Measurements from ENCODE around the gene FRAS1.
"Not testable (repeated sequence)": the region's sequence is repeated elsewhere in the genome, so short reads cannot be mapped to it uniquely, and the experiment has no call there.

The FRAS1 gene

DNA sequence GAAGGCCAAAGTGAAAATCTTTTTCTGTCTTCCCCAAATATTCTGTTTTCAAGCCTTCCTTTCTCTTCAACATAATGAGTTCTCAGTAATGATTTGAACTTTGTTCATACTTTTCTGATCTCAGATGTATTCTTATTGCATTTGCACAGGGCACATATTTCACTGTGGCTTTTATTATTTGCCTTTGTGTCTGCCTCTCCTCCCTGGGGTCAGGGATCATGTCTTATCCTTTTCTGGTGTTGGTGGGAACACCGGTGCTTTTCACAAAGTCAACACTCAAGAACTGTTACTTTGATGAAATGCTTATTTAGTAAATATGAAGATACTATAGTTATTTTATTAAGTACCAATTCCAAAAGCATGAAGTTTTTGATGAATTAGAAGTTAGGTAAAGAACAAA is 143.8 kb downstream of the FRAS1 start:
- no peak for DNase-seq (ENCODE audit: low read depth)
- TF ChIP-seq, protein P1, sequence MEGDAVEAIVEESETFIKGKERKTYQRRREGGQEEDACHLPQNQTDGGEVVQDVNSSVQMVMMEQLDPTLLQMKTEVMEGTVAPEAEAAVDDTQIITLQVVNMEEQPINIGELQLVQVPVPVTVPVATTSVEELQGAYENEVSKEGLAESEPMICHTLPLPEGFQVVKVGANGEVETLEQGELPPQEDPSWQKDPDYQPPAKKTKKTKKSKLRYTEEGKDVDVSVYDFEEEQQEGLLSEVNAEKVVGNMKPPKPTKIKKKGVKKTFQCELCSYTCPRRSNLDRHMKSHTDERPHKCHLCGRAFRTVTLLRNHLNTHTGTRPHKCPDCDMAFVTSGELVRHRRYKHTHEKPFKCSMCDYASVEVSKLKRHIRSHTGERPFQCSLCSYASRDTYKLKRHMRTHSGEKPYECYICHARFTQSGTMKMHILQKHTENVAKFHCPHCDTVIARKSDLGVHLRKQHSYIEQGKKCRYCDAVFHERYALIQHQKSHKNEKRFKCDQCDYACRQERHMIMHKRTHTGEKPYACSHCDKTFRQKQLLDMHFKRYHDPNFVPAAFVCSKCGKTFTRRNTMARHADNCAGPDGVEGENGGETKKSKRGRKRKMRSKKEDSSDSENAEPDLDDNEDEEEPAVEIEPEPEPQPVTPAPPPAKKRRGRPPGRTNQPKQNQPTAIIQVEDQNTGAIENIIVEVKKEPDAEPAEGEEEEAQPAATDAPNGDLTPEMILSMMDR (conservative IDR thresholded peaks at IDR 0.05; ENCODE audit: low read depth, low read length) = no peak
- no peak overlapping the region for H3K4me3 ChIP-seq (ENCODE audit: low read length)

DNA sequence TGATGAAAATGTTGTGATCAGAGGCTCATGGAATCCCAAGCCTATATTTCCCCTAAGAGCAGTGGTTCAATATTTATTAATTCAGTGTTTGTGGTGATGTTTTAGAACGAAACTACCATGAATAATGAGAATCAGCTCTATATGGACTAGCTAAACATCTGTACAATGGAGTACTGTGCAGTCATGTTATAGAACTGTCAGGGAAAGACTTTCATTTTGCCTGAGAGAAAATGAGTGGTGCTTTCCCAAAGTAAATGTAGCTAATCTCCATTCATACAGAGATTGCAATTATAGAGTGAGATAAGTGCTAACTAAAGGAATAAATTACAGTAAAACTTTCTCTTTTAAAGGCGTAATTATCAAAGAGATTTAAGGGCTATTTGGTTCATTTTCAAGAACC is 147.1 kb downstream of the FRAS1 start:
- no peak for DNase-seq (ENCODE audit: low read depth)
- H3K4me3 ChIP-seq (ENCODE audit: low read length) = no peak overlapping the region
- TF ChIP-seq, protein P1 (conservative IDR thresholded peaks at IDR 0.05; ENCODE audit: low read depth, low read length) = no peak

DNA sequence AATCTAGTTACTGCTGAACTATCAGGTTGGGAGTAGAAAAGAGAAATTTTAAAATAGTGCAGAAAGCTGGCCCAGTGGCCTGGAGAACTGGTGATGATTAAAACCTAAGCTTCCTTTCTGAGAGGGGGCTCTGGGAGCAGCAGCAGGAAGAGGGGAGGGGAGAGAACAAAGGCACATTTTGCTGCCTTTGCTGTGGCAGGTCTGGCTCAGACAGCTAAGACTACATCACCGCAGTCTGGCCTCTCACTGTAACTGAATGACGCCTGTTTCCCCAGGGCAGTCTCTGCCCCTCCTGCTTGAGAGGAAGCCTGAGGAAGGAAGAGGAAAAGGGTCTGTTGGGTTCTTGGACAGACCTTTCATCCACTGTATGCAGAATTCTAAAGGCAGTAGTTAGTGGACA is 148.5 kb downstream of the FRAS1 start:
- no peak for DNase-seq (ENCODE audit: low read depth)
- TF ChIP-seq, protein P1 (conservative IDR thresholded peaks at IDR 0.05; ENCODE audit: low read depth, low read length) = no peak

DNA sequence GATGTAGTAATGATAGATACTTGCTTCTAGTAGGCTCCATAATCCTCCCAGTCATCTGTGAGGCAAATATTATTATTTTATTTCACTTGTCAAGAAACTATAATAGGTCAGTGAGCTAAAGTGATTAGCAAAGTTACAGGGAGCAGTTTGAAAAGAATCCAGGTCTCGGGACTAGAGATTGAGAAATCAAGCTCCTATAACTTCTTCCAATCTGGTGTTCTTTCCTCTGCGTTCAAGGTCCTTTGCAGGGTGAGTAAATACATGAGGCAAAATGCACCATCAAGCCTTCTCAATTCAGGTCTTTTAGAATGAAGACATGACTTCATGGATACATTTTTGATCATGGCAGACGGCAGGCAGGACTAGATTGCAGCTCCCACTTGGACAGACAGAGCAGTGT is 150.4 kb downstream of the FRAS1 start:
- no peak overlapping the region for H3K4me3 ChIP-seq (ENCODE audit: low read length)
- no peak for DNase-seq (ENCODE audit: low read depth)
- TF ChIP-seq, protein P1 (conservative IDR thresholded peaks at IDR 0.05; ENCODE audit: low read depth, low read length) = no peak

More for the DNA sequence above, 148.5 kb downstream of the FRAS1 start:
- no peak overlapping the region for H3K4me3 ChIP-seq (ENCODE audit: low read length)

DNA sequence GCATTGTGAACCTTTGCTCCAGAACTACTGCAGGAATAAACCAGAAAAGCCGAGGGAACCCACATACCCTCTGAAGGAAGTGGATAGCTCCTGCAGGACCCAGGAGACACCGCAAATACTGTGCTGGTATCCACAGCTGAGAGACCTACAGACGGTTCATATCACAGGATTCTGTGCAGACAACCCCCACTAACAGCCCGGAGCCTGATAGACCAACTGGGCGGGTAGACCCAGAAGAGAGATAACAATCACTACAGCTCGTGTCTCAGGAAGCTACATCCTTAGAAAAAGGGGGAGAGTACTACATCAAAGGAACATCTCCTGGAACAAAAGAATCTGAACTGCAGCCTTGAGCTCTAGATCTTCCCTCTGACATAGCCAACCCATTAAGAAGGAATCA is 150.8 kb downstream of the FRAS1 start:
- TF ChIP-seq, protein P1 (conservative IDR thresholded peaks at IDR 0.05; ENCODE audit: low read depth, low read length) = no peak
- no peak overlapping the region for H3K4me3 ChIP-seq (ENCODE audit: low read length)
- no peak for DNase-seq (ENCODE audit: low read depth)

DNA sequence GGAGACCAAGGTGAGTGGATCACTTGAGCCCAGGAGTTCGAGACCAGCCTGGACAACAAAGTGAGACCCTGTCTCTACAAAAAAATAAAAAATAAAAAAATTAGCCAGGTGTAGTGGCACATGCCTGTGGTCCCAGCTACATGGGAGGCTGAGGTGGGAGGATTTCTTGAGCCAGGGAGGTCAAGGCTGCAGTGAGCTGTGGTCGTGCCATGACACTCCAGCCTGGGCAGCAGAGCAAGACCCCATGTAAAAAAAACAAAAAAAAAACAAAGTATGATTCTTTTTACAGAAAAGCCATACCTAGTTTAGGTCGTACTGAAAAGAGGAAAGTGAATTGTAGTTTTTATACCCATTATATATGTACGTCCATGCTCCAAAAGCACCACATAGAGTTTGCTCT is 151.8 kb downstream of the FRAS1 start:
- not testable (repeated sequence) for H3K4me3 ChIP-seq (ENCODE audit: low read length); DNase-seq (ENCODE audit: low read depth)

DNA sequence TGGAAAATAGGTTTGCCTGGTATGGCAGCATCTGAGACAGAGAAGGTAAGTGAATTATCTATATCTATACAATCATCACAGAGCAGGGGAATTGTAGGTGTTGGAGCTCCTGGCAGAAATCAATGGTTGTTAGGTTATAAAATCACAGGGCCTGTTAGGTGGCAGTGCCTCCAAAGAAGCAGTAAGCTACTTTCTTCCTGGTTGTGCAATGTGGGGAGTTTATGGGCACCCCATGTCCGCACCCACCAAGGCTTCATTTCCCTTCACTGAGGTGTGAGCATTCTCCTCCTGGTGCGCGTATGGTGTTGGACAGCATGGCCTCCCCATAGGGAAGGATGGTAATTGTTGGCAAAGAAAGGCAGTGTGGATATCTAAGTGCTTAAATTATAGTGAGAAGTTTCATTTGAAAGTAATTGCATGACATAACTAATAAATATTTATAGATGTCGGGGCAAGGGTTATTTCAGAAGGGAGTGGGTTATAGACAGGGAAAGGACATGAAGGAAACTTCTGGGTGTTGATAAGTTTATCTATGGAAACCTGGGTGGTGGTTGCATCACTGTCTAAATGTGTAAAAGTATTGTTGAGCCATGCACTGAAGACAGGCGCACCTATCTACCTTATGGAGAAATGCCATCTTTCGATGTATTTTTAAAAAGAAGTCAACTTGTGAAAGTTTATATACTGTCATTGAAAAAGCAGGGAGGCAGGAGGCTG is 153.7 kb downstream of the FRAS1 start:
- no peak for DNase-seq (ENCODE audit: low read depth)
- no peak overlapping the region for H3K4me3 ChIP-seq (ENCODE audit: low read length)
- TF ChIP-seq, protein P1 (conservative IDR thresholded peaks at IDR 0.05; ENCODE audit: low read depth, low read length) = no peak
